Epithelial cell of esophagus (primary cell): ENCODE data around the gene POU2AF3.

ENCODE experiments used
- DNase-seq: peaks from one replicate; pipeline ENCODE4 v3.0.0; 2010; ENCODE audit warnings: low read depth
- H3K4me3 ChIP-seq: 2 replicates; pipeline ENCODE4 v1.5.1; 2011; ENCODE audit warnings: mild to moderate bottlenecking, low read length, control low read depth
- CTCF ChIP-seq: IDR thresholded peaks from 2 replicates; pipeline ENCODE4 v1.5.1; 2011; ENCODE audit warnings: low read depth, mild to moderate bottlenecking, low read length, control low read depth, inconsistent platforms; ENCODE audit not compliant: insufficient read depth; ENCODE audit errors: missing control alignments

The POU2AF3 gene

GRCh38 chr11:111301004-111301841 lies 2.9 kb downstream of the POU2AF3 start:
- no peak for DNase-seq
- no peak overlapping the region for H3K4me3 ChIP-seq
- TF ChIP-seq CTCF = no peak

GRCh38 chr11:111301842-111302118 lies 3.4 kb downstream of the POU2AF3 start:
- no peak for TF ChIP-seq CTCF
- no peak for DNase-seq
- no peak overlapping the region for H3K4me3 ChIP-seq

- no peak for DNase-seq
- no peak for TF ChIP-seq CTCF
Observed at GRCh38 chr11:111302298-111302697, 4.0 kb downstream of the POU2AF3 start.

GRCh38 chr11:111303461-111303860 lies 5.1 kb downstream of the POU2AF3 start:
- TF ChIP-seq CTCF = no peak
- DNase-seq = peak; percentile 21
- no peak overlapping the region for H3K4me3 ChIP-seq

More at GRCh38 chr11:111302298-111302697, 4.0 kb downstream of the POU2AF3 start:
- H3K4me3 ChIP-seq = no peak overlapping the region

GRCh38 chr11:111305162-111305802 lies 6.9 kb downstream of the POU2AF3 start:
- DNase-seq = no peak
- TF ChIP-seq CTCF = no peak
- H3K4me3 ChIP-seq = no peak overlapping the region

GRCh38 chr11:111305876-111306275 lies 7.5 kb downstream of the POU2AF3 start:
- no peak for DNase-seq
- H3K4me3 ChIP-seq = no peak overlapping the region
- TF ChIP-seq CTCF = no peak

- no peak for DNase-seq
- TF ChIP-seq CTCF = no peak
- H3K4me3 ChIP-seq = no peak overlapping the region
Observed at GRCh38 chr11:111306321-111306720, 8.0 kb downstream of the POU2AF3 start.
